HG03469 (cell line): ENCODE results near the gene FCRL5.

Source experiments
- ATAC-seq: cut with Tn5 transposase; IDR thresholded peaks from one replicate; pipeline ENCODE4 v1.9.1; 2021; ENCODE audit warnings: mild to moderate bottlenecking, moderate library complexity, moderate number of reproducible peaks; ENCODE audit not compliant: unreplicated experiment

FCRL5 gene

GRCh38 chr1:157532569-157532968, 19.7 kb downstream of the FCRL5 start:
- no peak for ATAC-seq

GRCh38 chr1:157523774-157524493, 28.4 kb downstream of the FCRL5 start:
- ATAC-seq: no peak

- ATAC-seq: no peak
Observed at GRCh38 chr1:157521056-157521455, 31.3 kb downstream of the FCRL5 start.

GRCh38 chr1:157520386-157520935, 31.9 kb downstream of the FCRL5 start:
- no peak for ATAC-seq

GRCh38 chr1:157519451-157519850, 32.9 kb downstream of the FCRL5 start:
- ATAC-seq: no peak

- ATAC-seq: no peak
Observed at GRCh38 chr1:157517016-157517415, 35.3 kb downstream of the FCRL5 start.

- no peak for ATAC-seq
Observed at GRCh38 chr1:157515709-157516108, 36.6 kb downstream of the FCRL5 start.

- no peak for ATAC-seq
Observed at GRCh38 chr1:157515141-157515540, 37.2 kb downstream of the FCRL5 start.

- ATAC-seq: no peak
Observed at GRCh38 chr1:157512036-157512969, 40.0 kb downstream of the FCRL5 start.

GRCh38 chr1:157509546-157510232, 42.6 kb downstream of the FCRL5 start:
- no peak for ATAC-seq

- ATAC-seq: peak; percentile 51
Observed at GRCh38 chr1:157505481-157506272, 46.6 kb downstream of the FCRL5 start.

- ATAC-seq: no peak
Observed at GRCh38 chr1:157504646-157505045, 47.7 kb downstream of the FCRL5 start.

- no peak for ATAC-seq
Observed at GRCh38 chr1:157499521-157499920, 52.8 kb downstream of the FCRL5 start.

- no peak for ATAC-seq
Observed at GRCh38 chr1:157498736-157499090, 53.6 kb downstream of the FCRL5 start.

- no peak for ATAC-seq
Observed at GRCh38 chr1:157497987-157498735, 54.2 kb downstream of the FCRL5 start.

- ATAC-seq: no peak
Observed at GRCh38 chr1:157497284-157497683, 55.0 kb downstream of the FCRL5 start.

GRCh38 chr1:157496121-157496526, 56.2 kb downstream of the FCRL5 start:
- no peak for ATAC-seq

GRCh38 chr1:157495285-157495684, 57.0 kb downstream of the FCRL5 start:
- no peak for ATAC-seq

- ATAC-seq: no peak
Observed at GRCh38 chr1:157494093-157494492, 58.2 kb downstream of the FCRL5 start.
